OCI-LY3 (cell line): ENCODE data around the gene AP1M2.

ENCODE experiments used
- H2AFZ ChIP-seq: fragments of 200-600, 300-600 bp; shearing (Covaris generic); 2 replicates; pipeline ENCODE4 v1.6.0; 2014; ENCODE audit warnings: antibody characterized with exemption, low read depth, low read length
- H3K27ac ChIP-seq: fragments of 200-600, 300-600 bp; sonication (generic); 2 replicates; pipeline ENCODE4 v1.5.1; 2014; ENCODE audit warnings: mild to moderate bottlenecking, low read length, moderate library complexity, mixed read lengths
- H3K27me3 ChIP-seq: fragments of 200-600, 300-600 bp; sonication (generic); 2 replicates; pipeline ENCODE4 v1.6.1; 2014; ENCODE audit warnings: low read depth, low read length, mixed read lengths
- H3K36me3 ChIP-seq: fragments of 200-600, 300-600 bp; sonication (generic); replicated peaks from 2 replicates; pipeline ENCODE3; 2014; ENCODE audit warnings: low read depth, low read length, mixed read lengths
- H3K4me1 ChIP-seq: fragments of 300-600, 200-600 bp; sonication (generic); 2 replicates; pipeline ENCODE4 v1.6.1; 2014; ENCODE audit warnings: low read length, mixed read lengths
- H3K4me2 ChIP-seq: fragments of 200-600, 300-600 bp; sonication (generic); 2 replicates; pipeline ENCODE4 v1.6.1; 2014; ENCODE audit warnings: low read length, mixed read lengths
- H3K4me3 ChIP-seq: fragments of 300-600, 200-600 bp; sonication (generic); 2 replicates; pipeline ENCODE4 v1.5.1; 2014; ENCODE audit warnings: antibody characterized with exemption, mild to moderate bottlenecking, low read length, moderate library complexity
- H3K79me2 ChIP-seq: fragments of 300-600, 200-600 bp; shearing (Covaris generic); 2 replicates; pipeline ENCODE4 v1.6.1; 2014; ENCODE audit warnings: mild to moderate bottlenecking, low read length, mixed read lengths
- H3K9ac ChIP-seq: fragments of 300-600, 200-600 bp; shearing (Covaris generic); 2 replicates; pipeline ENCODE4 v1.6.0; 2014; ENCODE audit warnings: mild to moderate bottlenecking, low read length, moderate library complexity
- H3K9me3 ChIP-seq: fragments of 200-600, 300-600 bp; shearing (Covaris generic); 2 replicates; pipeline ENCODE4 v1.6.1; 2014; ENCODE audit warnings: low read length, mixed read lengths; ENCODE audit not compliant: insufficient read depth
- H4K20me1 ChIP-seq: fragments of 200-600, 300-600 bp; sonication (generic); 2 replicates; pipeline ENCODE4 v1.6.1; 2016; ENCODE audit warnings: low read length, mixed read lengths; ENCODE audit not compliant: insufficient read depth
- CTCF ChIP-seq: fragments of 200-600, 300-600 bp; sonication (generic); IDR thresholded peaks from 2 replicates; pipeline ENCODE4 v1.5.1; 2014; ENCODE audit warnings: antibody characterized with exemption, low read length, low read depth
- EZH2phosphoT487 ChIP-seq: fragments of 200-600 bp; shearing (Covaris generic); IDR thresholded peaks from 2 replicates; pipeline ENCODE4 v1.6.1; 2018; ENCODE audit warnings: antibody characterized with exemption, mixed run types, low read depth

Gene AP1M2

GRCh38 chr19:10587839-10588150 is 683 bp upstream of the AP1M2 start:
- Histone ChIP-seq H4K20me1 (no peaks in the 10 kb centered on the region), H3K9me3 (no peaks in the 10 kb centered on the region), H3K27ac (no peak overlapping the region), H3K9ac (no peak overlapping the region), H3K79me2 (no peaks in the 10 kb centered on the region), H3K4me2 (no peak overlapping the region), H3K4me3 (no peak overlapping the region), H3K36me3 (no peaks in the 10 kb centered on the region), H3K4me1 (no peaks in the 10 kb centered on the region), H3K27me3 (peaks cover 10% of the 10 kb centered on the region; the same call in 1 of the 2 replicates), H2AFZ (no peak overlapping the region)
- TF ChIP-seq CTCF: no peak
- TF ChIP-seq EZH2phosphoT487: no peak

- no peak overlapping the region for H3K27ac ChIP-seq
- H2AFZ ChIP-seq: no peak overlapping the region
- H3K9ac ChIP-seq: no peak overlapping the region
- H3K4me1 ChIP-seq: no peaks in the 10 kb centered on the region; the same call in 1 of the 2 replicates
- H3K9me3 ChIP-seq: no peaks in the 10 kb centered on the region
- H4K20me1 ChIP-seq: no peaks in the 10 kb centered on the region
- TF ChIP-seq EZH2phosphoT487 (no peak), CTCF (no peak)
- H3K4me3 ChIP-seq: no peak overlapping the region
- H3K27me3 ChIP-seq: peaks cover 10% of the 10 kb centered on the region; the same call in 1 of the 2 replicates
- no peaks in the 10 kb centered on the region for H3K79me2 ChIP-seq
- H3K4me2 ChIP-seq: no peak overlapping the region
- no peaks in the 10 kb centered on the region for H3K36me3 ChIP-seq
Measured at GRCh38 chr19:10586396-10586795, 716 bp downstream of the AP1M2 start.

GRCh38 chr19:10583036-10583776 is 3.9 kb downstream of the AP1M2 start:
- Histone ChIP-seq H4K20me1 (no peaks in the 10 kb centered on the region), H3K9me3 (no peaks in the 10 kb centered on the region), H3K4me3 (no peak overlapping the region), H3K27ac (no peak overlapping the region), H3K79me2 (no peaks in the 10 kb centered on the region), H3K4me1 (no peaks in the 10 kb centered on the region; the same call in 1 of the 2 replicates), H3K4me2 (no peak overlapping the region), H3K9ac (no peak overlapping the region), H3K36me3 (no peaks in the 10 kb centered on the region), H3K27me3 (peaks cover 10% of the 10 kb centered on the region; the same call in 1 of the 2 replicates), H2AFZ (no peak overlapping the region)
- no peak for TF ChIP-seq CTCF

GRCh38 chr19:10582091-10582490 is 5.0 kb downstream of the AP1M2 start:
- H3K4me1 ChIP-seq: no peaks in the 10 kb centered on the region; the same call in 1 of the 2 replicates
- no peak for TF ChIP-seq EZH2phosphoT487
- TF ChIP-seq CTCF: no peak
- no peak overlapping the region for H3K4me3 ChIP-seq

More at GRCh38 chr19:10582091-10582490, 5.0 kb downstream of the AP1M2 start:
- Histone ChIP-seq H3K9me3 (no peaks in the 10 kb centered on the region), H3K27ac (no peak overlapping the region), H3K79me2 (no peaks in the 10 kb centered on the region), H2AFZ (no peak overlapping the region), H3K4me2 (no peak overlapping the region), H3K27me3 (peaks cover 10% of the 10 kb centered on the region; the same call in 1 of the 2 replicates), H3K36me3 (no peaks in the 10 kb centered on the region), H4K20me1 (no peaks in the 10 kb centered on the region), H3K9ac (no peak overlapping the region)
